ENCODE results near the gene STXBP6.

Gene STXBP6

DNA sequence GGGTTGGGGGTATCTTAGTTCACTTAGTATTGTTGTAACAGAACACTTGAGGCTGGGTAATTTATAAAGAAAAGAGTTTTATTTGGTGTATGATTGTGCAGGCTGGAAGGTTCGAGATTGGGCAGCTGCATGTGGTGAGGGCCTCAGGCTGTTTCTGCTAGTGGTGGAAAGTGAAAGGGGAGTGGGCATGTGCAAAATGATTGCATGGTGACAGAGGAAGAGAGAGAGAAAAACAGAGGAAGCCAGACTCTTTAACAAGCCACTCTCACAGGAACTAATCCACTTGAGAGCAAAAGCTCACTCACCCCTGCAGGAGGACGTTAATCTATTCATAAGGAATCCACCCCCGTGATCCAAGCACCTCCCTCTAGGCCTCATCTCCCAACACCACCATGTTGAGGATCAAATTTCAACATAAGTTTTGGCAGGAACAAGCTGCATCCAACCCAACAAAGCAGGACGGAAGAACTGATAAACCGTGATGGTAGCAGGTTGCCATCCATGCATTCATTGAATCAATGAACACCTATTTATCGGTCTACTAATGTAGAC, 251.0 kb downstream of the STXBP6 start:
- TF ChIP-seq, protein P1, sequence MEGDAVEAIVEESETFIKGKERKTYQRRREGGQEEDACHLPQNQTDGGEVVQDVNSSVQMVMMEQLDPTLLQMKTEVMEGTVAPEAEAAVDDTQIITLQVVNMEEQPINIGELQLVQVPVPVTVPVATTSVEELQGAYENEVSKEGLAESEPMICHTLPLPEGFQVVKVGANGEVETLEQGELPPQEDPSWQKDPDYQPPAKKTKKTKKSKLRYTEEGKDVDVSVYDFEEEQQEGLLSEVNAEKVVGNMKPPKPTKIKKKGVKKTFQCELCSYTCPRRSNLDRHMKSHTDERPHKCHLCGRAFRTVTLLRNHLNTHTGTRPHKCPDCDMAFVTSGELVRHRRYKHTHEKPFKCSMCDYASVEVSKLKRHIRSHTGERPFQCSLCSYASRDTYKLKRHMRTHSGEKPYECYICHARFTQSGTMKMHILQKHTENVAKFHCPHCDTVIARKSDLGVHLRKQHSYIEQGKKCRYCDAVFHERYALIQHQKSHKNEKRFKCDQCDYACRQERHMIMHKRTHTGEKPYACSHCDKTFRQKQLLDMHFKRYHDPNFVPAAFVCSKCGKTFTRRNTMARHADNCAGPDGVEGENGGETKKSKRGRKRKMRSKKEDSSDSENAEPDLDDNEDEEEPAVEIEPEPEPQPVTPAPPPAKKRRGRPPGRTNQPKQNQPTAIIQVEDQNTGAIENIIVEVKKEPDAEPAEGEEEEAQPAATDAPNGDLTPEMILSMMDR (IDR thresholded peaks at IDR 0.05; ENCODE audit: poor library complexity, severe bottlenecking), result no peak
- no peak overlapping the region for H3K27ac ChIP-seq (ENCODE audit: poor library complexity, severe bottlenecking)
- H3K36me3 ChIP-seq (ENCODE audit: low read depth), result no peaks in the 10 kb centered on the region
- no peaks in the 10 kb centered on the region for H3K4me1 ChIP-seq (ENCODE audit: insufficient read depth, poor library complexity, severe bottlenecking)
- no peaks in the 10 kb centered on the region for H3K9me3 ChIP-seq (ENCODE audit: severe bottlenecking)
- no peak for DNase-seq (ENCODE audit: low spot score)
- no peak for ATAC-seq (ENCODE audit: low read depth)
- H3K27me3 ChIP-seq (ENCODE audit: insufficient read depth, poor library complexity, severe bottlenecking), result no peaks in the 10 kb centered on the region
- H3K4me3 ChIP-seq (ENCODE audit: severe bottlenecking), result no peak overlapping the region

DNA sequence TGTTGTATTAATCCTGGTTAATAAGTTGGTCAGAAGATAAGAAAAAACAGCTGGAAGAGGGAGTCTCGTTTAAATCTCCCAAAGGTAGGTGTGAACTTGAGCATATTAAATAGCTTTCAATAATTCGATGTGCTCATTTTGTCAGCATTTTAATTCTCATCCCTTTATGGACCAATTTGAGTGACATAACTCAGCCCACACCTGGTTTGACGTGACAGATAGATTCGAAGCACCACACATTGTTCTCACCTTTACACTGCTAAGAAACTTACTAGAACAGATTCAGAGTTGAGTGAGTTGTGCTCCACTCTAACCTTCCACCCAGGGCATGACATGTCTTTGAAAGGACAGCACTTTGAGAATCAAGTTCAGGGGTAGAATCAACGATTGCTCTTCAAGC, 254.5 kb downstream of the STXBP6 start:
- no peak for ATAC-seq (ENCODE audit: low read depth)

DNA sequence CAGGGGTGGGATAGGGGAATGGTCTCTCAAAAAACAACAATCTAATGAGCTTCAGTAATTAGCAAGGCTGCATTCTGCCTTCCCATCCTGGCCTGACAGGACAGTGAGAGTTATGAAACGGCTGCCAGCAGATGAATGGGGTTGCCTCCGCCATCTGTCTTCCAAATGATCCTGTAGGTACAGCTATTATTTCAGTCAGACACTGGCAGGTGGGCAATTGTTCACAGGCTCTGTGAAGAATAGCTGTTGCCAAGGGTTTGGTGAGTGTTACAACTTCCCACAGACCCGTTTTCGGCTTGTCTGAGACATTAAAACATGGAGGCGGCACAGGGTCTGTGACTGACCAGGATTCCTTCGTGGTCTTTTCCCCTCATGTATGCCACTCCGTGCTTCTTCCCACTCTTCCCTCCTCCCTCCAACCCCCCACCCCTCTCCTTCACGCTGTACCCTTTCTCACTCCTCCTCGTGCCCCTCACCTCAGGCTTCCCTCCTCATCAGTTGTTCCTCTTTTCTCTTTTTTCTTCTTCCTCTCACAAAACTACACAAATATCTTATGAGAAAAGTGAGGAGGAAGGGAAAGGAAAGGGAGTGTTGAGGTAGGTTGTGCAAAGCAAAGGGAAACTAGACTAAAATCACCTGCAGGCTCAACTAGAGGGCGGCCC, 255.2 kb downstream of the STXBP6 start:
- DNase-seq (ENCODE audit: low spot score) (no peak), ATAC-seq (ENCODE audit: low read depth) (no peak)
- Histone ChIP-seq H3K27me3 (ENCODE audit: insufficient read depth, poor library complexity, severe bottlenecking) (peaks cover 11% of the 10 kb centered on the region), H3K9me3 (ENCODE audit: severe bottlenecking) (peaks cover 3% of the 10 kb centered on the region), H3K4me3 (ENCODE audit: severe bottlenecking) (no peak overlapping the region), H3K36me3 (ENCODE audit: low read depth) (no peaks in the 10 kb centered on the region), H3K27ac (ENCODE audit: poor library complexity, severe bottlenecking) (no peak overlapping the region), H3K4me1 (ENCODE audit: insufficient read depth, poor library complexity, severe bottlenecking) (no peaks in the 10 kb centered on the region)
- TF ChIP-seq, protein P1 (IDR thresholded peaks at IDR 0.05; ENCODE audit: poor library complexity, severe bottlenecking), result no peak

More for the DNA sequence above, 254.5 kb downstream of the STXBP6 start:
- Histone ChIP-seq H3K4me1 (ENCODE audit: insufficient read depth, poor library complexity, severe bottlenecking) (no peaks in the 10 kb centered on the region), H3K4me3 (ENCODE audit: severe bottlenecking) (no peak overlapping the region), H3K27ac (ENCODE audit: poor library complexity, severe bottlenecking) (no peak overlapping the region), H3K9me3 (ENCODE audit: severe bottlenecking) (peaks cover 3% of the 10 kb centered on the region), H3K27me3 (ENCODE audit: insufficient read depth, poor library complexity, severe bottlenecking) (peaks cover 8% of the 10 kb centered on the region), H3K36me3 (ENCODE audit: low read depth) (no peaks in the 10 kb centered on the region)
- no peak for DNase-seq (ENCODE audit: low spot score)
- TF ChIP-seq, protein P1 (IDR thresholded peaks at IDR 0.05; ENCODE audit: poor library complexity, severe bottlenecking), result no peak

DNA sequence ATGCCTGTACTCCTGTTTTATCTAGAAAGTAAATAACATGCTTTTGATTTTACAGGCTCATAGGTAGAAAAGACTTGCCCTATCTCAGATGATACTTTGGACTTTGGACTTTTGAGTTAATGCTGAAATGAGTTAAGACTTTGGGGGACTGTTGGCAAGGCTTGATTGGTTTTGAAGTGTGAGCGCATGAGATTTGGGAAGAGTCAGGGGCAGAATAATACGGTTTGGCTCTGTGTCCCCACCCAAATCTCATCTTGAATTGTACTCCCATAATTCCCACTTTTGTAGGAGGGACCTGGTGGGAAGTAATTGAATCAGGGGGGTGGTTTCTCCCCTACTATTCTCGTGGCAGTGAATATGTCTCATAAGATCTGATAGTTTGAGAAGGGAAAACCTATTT, 259.8 kb downstream of the STXBP6 start:
- H3K4me3 ChIP-seq (ENCODE audit: severe bottlenecking), result no peak overlapping the region
- H3K9me3 ChIP-seq (ENCODE audit: severe bottlenecking), result peaks cover 3% of the 10 kb centered on the region
- no peak overlapping the region for H3K27ac ChIP-seq (ENCODE audit: poor library complexity, severe bottlenecking)
- ATAC-seq (ENCODE audit: low read depth) (no peak), DNase-seq (ENCODE audit: low spot score) (no peak)
- TF ChIP-seq, protein P1 (IDR thresholded peaks at IDR 0.05; ENCODE audit: poor library complexity, severe bottlenecking), result no peak
- no peaks in the 10 kb centered on the region for H3K4me1 ChIP-seq (ENCODE audit: insufficient read depth, poor library complexity, severe bottlenecking)
- H3K27me3 ChIP-seq (ENCODE audit: insufficient read depth, poor library complexity, severe bottlenecking), result peaks cover 33% of the 10 kb centered on the region
- no peaks in the 10 kb centered on the region for H3K36me3 ChIP-seq (ENCODE audit: low read depth)

DNA sequence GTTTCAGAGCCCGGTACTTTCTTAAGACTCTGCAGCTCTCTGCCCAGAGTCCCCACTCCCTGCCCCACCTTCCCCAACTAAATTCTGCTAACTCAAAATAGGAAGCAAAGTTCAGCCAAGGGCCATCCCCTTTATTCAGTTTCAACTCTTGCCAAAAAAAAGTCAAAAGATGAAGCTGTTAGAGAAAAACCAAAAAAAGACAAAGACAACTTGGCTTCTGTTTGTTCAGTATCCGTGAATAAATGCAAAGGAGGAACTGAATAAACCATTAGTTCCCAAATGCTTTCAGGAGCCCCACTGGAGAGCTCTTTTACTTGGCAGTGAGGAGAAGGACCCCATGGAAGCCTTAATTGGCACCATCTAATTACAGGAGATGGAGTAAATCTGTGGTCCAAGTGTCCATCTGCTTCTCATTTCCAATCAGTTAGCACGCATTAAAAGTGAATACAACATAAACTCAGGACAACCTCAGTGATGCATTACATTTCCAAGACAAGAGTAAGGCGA, 260.5 kb downstream of the STXBP6 start:
- Histone ChIP-seq H3K9me3 (ENCODE audit: severe bottlenecking) (peaks cover 3% of the 10 kb centered on the region), H3K4me1 (ENCODE audit: insufficient read depth, poor library complexity, severe bottlenecking) (no peaks in the 10 kb centered on the region), H3K27me3 (ENCODE audit: insufficient read depth, poor library complexity, severe bottlenecking) (peaks cover 33% of the 10 kb centered on the region), H3K27ac (ENCODE audit: poor library complexity, severe bottlenecking) (no peak overlapping the region), H3K4me3 (ENCODE audit: severe bottlenecking) (no peak overlapping the region), H3K36me3 (ENCODE audit: low read depth) (no peaks in the 10 kb centered on the region)
- TF ChIP-seq, protein P1 (IDR thresholded peaks at IDR 0.05; ENCODE audit: poor library complexity, severe bottlenecking), result no peak
- DNase-seq (ENCODE audit: low spot score), result no peak
- ATAC-seq (ENCODE audit: low read depth), result no peak
